Measurements from ENCODE around the gene SHPK. TPM values are rescaled to one million over a fixed set of nuclear protein-coding genes. Genes with fewer than 3 reads are reported as not detected.

Gene SHPK
- total RNA-seq, 2 donors from 2014 or later, result 35.2 to 46.4 TPM

DNA sequence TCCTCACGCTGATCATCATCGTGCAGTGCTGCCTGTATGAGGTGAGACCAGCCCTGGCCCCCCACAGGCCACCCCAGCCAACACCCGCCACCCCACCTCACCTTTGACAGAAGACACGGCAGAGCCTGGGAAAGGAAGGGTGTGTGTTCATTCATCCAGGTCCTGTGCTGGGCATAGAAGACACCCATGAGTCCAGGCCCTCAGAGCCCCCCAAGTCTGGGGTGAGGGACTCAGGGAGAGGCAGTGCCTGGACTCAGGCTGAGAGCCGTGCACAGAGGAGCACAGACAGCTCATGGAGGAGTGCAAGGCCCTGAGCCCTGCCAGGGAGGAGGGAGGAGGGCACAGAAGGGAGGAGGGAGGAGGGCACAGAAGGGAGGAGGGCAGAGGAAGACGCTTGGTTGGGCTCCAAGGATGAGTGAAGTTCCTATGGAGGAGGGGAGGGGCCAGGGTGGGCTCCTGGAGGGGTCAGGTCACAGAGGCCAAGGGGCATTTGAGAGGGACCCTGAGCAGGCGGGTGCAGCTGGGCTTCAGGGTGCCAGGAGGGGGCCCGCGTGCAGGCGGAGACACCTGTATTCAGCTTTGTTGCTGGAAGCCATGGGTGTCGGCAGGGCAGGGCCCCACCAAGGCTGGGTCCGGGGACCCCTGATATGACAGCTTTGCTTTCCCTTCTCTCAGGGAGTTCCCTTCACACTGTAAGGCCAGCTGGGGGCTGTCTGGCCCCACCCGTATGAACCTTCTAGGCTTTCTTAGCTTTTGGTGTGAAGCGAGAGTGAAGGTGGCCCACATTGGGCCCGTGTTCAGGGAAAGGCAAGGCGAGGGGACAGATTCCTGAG, 20.9 kb upstream of the SHPK start:
- Mint-ChIP-seq H3K36me3 (ENCODE audit: low read depth) (peaks cover 29% of the 10 kb centered on the region), H3K27ac (peak overlapping the region; percentile 13)

GRCh38 chr17:3656353-3656752, 20.3 kb upstream of the SHPK start:
- H3K9ac ChIP-seq (ENCODE audit: extremely low read depth, low read length, poor library complexity, severe bottlenecking), result no peak overlapping the region
- no peaks in the 10 kb centered on the region for H3K9me3 ChIP-seq (ENCODE audit: control insufficient read depth, low read length)
- no peaks in the 10 kb centered on the region for H3K4me1 Mint-ChIP-seq
- TF ChIP-seq CTCF (conservative IDR thresholded peaks at IDR 0.05), result no peak
- H3K36me3 ChIP-seq (ENCODE audit: control insufficient read depth, insufficient read depth, low read length), result peaks cover 7% of the 10 kb centered on the region
- H3K36me3 Mint-ChIP-seq (ENCODE audit: low read depth), result peaks cover 26% of the 10 kb centered on the region
- no peak overlapping the region for H3K4me3 Mint-ChIP-seq
- WGBS, 2 experiments (ENCODE audit: insufficient coverage in 1 of 2, insufficient read length in 1 of 2), result 93 to 98% methylated on average over 13 to 15 of the region's 16 CpGs
- H3K4me1 ChIP-seq (ENCODE audit: control insufficient read depth, insufficient read depth, low read length), result no peaks in the 10 kb centered on the region
- no peak overlapping the region for H3K27ac ChIP-seq (ENCODE audit: low read depth, low read length)
- no peak overlapping the region for H3K4me3 ChIP-seq (ENCODE audit: low read length)
- no peaks in the 10 kb centered on the region for H3K9me3 Mint-ChIP-seq
- H3K27ac Mint-ChIP-seq, result peak overlapping the region; percentile 13
- H3K27me3 ChIP-seq (ENCODE audit: control insufficient read depth, insufficient read depth, low read length, poor library complexity, severe bottlenecking), result no peaks in the 10 kb centered on the region
- no peak for DNase-seq
- H3K27me3 Mint-ChIP-seq (ENCODE audit: insufficient read depth), result no peaks in the 10 kb centered on the region

More for the DNA sequence above, 20.9 kb upstream of the SHPK start:
- Histone ChIP-seq H3K9me3 (ENCODE audit: control insufficient read depth, low read length) (no peaks in the 10 kb centered on the region), H3K4me3 (ENCODE audit: low read length) (no peak overlapping the region), H3K27me3 (ENCODE audit: control insufficient read depth, insufficient read depth, low read length, poor library complexity, severe bottlenecking) (no peaks in the 10 kb centered on the region), H3K9ac (ENCODE audit: extremely low read depth, low read length, poor library complexity, severe bottlenecking) (no peak overlapping the region), H3K27ac (ENCODE audit: low read depth, low read length) (no peak overlapping the region), H3K36me3 (ENCODE audit: control insufficient read depth, insufficient read depth, low read length) (peaks cover 11% of the 10 kb centered on the region), H3K4me1 (ENCODE audit: control insufficient read depth, insufficient read depth, low read length) (no peaks in the 10 kb centered on the region)
- Mint-ChIP-seq H3K4me3 (no peak overlapping the region), H3K4me1 (no peaks in the 10 kb centered on the region), H3K9me3 (no peaks in the 10 kb centered on the region), H3K27me3 (ENCODE audit: insufficient read depth) (no peaks in the 10 kb centered on the region)
- 94% methylated on average over 12 to 16 of the region's 16 CpGs for whole genome bisulfite sequencing, 2 experiments (ENCODE audit: insufficient coverage in 1 of 2, insufficient read length in 1 of 2)
- no peak for DNase-seq
- no peak for TF ChIP-seq CTCF (conservative IDR thresholded peaks at IDR 0.05)

GRCh38 chr17:3655766-3656165, 19.7 kb upstream of the SHPK start:
- Mint-ChIP-seq H3K9me3 (no peaks in the 10 kb centered on the region), H3K4me1 (no peaks in the 10 kb centered on the region), H3K4me3 (no peak overlapping the region), H3K27me3 (ENCODE audit: insufficient read depth) (no peaks in the 10 kb centered on the region), H3K27ac (no peak overlapping the region), H3K36me3 (ENCODE audit: low read depth) (peaks cover 26% of the 10 kb centered on the region)
- no peak overlapping the region for H3K27ac ChIP-seq (ENCODE audit: low read depth, low read length)
- H3K27me3 ChIP-seq (ENCODE audit: control insufficient read depth, insufficient read depth, low read length, poor library complexity, severe bottlenecking), result no peaks in the 10 kb centered on the region
- no peak overlapping the region for H3K9ac ChIP-seq (ENCODE audit: extremely low read depth, low read length, poor library complexity, severe bottlenecking)
- 97 to 100% methylated on average over 3 to 8 of the region's 11 CpGs for WGBS, 2 experiments (ENCODE audit: insufficient coverage in 1 of 2, insufficient read length in 1 of 2)
- no peak overlapping the region for H3K4me3 ChIP-seq (ENCODE audit: low read length)
- peaks cover 1% of the 10 kb centered on the region for H3K36me3 ChIP-seq (ENCODE audit: control insufficient read depth, insufficient read depth, low read length)
- peak; percentile 46 for DNase-seq
- H3K9me3 ChIP-seq (ENCODE audit: control insufficient read depth, low read length), result no peaks in the 10 kb centered on the region
- TF ChIP-seq CTCF (conservative IDR thresholded peaks at IDR 0.05), result no peak
- H3K4me1 ChIP-seq (ENCODE audit: control insufficient read depth, insufficient read depth, low read length), result no peaks in the 10 kb centered on the region
